Measurements from ENCODE around the gene FAP.

Gene FAP, protein sequence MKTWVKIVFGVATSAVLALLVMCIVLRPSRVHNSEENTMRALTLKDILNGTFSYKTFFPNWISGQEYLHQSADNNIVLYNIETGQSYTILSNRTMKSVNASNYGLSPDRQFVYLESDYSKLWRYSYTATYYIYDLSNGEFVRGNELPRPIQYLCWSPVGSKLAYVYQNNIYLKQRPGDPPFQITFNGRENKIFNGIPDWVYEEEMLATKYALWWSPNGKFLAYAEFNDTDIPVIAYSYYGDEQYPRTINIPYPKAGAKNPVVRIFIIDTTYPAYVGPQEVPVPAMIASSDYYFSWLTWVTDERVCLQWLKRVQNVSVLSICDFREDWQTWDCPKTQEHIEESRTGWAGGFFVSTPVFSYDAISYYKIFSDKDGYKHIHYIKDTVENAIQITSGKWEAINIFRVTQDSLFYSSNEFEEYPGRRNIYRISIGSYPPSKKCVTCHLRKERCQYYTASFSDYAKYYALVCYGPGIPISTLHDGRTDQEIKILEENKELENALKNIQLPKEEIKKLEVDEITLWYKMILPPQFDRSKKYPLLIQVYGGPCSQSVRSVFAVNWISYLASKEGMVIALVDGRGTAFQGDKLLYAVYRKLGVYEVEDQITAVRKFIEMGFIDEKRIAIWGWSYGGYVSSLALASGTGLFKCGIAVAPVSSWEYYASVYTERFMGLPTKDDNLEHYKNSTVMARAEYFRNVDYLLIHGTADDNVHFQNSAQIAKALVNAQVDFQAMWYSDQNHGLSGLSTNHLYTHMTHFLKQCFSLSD

GRCh38 chr2:162243294-162243693 is at the start of gene FAP:
Gene FAP (minus strand): TSS chr2:162243445. CDS start chr2:162243327, 118 bp downstream.
- DNase-seq (ENCODE audit: low read depth in 2 of 2, low spot score in 1 of 2): no peak

DNA sequence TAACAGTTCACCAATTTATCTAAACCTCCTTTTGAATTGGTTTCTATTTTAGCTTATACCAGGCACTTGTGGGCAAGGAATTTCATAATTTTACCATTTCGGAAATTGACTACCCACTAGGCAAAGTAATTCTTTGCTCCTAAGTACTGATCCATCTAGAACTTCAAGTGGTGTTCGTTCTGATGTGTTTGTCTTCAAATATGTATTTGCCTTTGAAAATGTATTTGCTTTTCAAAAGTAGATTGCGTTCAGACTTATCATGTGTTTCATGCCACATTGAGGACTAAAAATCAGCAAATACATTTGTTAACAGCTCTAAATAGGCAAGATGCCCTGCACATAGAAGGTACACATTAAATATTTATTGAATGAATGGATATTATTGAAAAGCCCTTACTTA is 48.5 kb upstream of the FAP start:
- DNase-seq (ENCODE audit: low read depth in 2 of 2, low spot score in 1 of 2): no peak

- DNase-seq (ENCODE audit: low read depth in 2 of 2, low spot score in 1 of 2): no peak
These were observed 39.6 kb upstream of the FAP start for GRCh38 chr2:162282765-162283425.

- no peak for DNase-seq (ENCODE audit: low read depth in 2 of 2, low spot score in 1 of 2)
These were observed 37.4 kb upstream of the FAP start for GRCh38 chr2:162280654-162281053.

DNA sequence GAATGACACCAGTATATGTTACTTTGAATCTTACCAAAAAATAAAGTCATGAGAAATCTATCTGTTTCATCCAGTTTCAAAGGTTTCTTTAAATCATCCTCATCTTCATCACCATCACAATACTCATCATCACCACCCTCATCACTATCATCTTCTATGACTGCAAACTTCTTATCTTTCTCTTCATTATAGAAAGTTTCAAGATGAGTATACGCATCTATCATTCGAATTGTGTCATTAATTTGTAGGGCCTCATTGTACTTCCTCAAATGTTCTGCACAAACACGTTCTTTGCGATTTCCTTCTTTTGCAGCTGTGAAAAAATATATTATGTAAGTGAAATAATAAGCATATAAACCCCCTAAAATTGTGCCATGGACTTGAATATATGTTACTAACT is 34.1 kb upstream of the FAP start:
- DNase-seq (ENCODE audit: low read depth in 2 of 2, low spot score in 1 of 2): no peak

DNA sequence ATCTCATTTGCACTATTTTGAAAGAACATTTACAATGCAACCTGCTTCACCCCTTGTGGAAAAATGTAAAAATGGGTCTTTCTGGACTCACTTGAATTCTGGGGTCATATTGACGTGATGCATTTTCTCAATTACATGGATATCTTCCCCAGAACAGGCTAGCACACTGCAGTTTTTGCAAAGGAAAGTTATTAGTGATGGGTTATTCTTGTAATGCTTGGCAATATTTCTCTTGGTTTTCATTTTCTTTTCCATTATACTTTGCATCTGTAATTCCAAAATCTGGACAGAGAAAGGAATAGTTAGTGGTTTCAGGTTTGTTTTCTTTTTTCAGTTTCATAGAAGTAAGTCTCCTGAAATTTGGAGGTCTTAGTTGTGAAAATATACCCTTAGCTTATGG is 24.8 kb upstream of the FAP start:
- DNase-seq (ENCODE audit: low read depth in 2 of 2, low spot score in 1 of 2): no peak

DNA sequence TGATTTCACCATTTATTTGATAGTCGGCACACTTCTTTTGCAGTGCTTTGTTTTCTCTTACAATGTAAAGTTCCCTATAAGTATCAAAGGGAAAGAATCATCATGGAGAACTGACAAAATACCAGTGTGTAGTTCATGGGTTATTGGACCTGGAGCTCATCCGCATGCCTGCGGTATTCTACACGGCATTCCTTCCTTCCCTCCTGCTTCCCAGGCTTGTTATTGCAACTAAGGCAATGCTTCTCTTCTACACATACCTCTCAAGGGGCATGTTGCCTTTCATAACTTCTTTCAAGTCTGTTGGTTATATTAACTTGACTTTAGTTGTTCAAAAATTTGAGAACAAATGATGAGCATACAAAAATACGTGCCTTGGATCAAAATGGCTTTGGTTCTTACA is 24.3 kb upstream of the FAP start:
- DNase-seq (ENCODE audit: low read depth in 2 of 2, low spot score in 1 of 2): no peak

DNA sequence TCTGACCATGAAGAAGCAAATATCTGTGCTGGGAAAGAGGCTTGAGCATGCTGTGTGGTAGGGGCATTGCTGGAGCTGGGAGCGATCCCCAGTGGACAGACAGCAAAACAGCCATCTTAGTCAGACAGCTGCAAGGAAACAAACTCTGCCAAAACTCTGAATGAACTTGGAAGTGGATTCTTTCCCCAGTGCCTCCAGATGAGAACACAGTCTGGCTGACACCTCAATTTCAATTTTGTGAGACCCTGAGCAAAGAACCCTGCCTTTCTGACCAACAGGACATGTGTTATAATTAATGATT is 23.2 kb upstream of the FAP start:
- DNase-seq (ENCODE audit: low read depth in 2 of 2, low spot score in 1 of 2): no peak

DNA sequence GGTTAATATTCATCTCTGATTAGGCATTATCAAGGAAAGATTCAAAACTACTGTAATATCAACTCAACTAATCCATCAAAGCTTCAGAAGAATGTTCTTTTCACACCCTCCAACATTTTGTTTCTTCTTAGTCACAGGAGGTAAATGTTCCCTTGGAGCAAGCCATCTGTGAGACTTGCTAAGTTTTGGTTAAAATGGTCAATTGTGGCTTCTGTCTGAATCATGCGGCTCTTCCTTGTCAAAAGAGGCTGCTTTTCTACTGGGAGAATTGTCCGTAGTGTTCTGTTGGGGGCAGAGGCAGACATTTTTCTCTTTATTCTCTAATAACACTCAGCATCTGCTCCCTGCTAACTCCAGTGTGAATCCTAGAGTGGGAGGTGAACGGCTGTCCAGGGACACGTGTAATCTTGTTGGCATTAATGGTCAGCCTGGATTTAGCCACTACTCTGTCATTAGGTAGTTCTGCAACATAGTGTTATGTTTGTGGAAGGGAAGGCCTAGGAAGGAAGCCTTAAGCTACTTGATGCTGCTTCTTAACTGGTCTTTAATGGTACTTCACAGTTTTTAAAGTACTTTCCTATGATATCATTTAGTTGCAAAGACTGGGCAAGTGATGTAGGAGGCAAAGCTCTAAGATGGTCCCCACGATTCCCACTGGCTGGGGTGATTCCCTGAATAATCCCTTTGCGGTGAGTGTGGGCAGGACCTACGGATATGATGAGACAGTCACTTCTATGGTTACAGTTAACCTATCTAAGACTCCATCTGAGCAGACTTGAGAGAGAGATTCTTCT is 22.6 kb upstream of the FAP start:
- no peak for DNase-seq (ENCODE audit: low read depth in 2 of 2, low spot score in 1 of 2)

DNA sequence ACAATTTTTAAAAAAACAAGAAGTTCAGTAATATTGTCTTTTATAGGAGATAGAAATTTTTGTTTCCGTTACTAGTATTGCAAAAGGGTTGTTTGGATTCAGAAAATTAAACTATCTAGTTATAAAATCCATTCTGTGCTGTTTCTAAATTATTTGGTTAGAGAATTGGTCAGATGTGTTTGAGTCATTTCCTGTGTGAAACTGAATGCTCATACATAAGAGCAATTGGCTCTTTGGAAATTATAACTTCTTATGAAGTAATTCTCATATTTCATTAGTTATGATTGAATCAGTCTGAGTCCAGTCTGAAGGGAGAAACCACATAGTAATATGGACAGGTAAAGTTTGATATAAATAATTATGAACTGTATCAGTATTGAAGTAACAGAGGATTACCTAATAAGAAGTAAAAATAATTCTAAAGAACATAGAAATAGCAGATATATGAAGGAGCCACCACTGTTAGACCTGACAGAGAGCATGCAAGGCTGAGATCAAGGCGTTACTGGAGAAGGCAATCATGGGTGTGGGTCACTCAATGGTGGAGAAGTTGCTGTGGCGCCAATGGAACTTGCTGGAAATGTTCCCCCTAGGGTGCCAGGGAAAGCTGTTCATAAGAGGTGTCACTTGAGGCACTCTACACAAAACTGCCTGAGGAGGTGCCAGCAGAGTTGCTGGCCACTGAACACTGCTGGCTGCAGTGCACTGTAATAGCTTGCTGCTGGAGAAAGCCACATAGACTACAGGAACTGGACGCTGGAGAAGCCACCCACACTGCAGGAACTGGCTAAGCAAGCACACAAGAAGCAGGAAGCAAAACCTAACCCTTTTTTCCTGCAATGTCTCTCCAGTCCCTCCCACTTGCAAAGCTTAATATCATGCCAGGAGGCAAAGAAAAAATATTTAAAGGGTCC is 18.0 kb upstream of the FAP start:
- no peak for DNase-seq (ENCODE audit: low read depth in 2 of 2, low spot score in 1 of 2)

DNA sequence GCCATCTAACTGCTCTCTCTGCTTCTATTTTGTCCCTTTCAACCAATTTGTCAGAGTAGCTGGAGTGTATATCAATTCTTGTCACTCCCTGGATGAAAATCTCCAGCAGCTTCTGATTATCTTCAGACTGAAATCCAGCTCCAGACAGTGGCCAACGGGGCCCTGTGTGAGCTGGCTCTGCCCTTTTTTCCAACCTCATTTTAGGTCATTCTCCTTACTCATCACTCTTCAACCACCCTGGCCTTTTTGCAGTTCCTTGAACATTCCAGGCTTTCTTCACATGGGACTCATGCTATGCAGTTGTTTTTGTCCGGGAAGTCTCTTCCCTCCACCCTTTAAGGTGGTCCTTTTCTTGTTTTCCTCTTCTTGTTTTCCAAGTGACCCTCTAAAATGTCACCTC is 15.4 kb upstream of the FAP start:
- DNase-seq (ENCODE audit: low read depth in 2 of 2, low spot score in 1 of 2): no peak

- DNase-seq (ENCODE audit: low read depth in 2 of 2, low spot score in 1 of 2): no peak
These were observed 14.9 kb upstream of the FAP start for GRCh38 chr2:162258169-162258568.

DNA sequence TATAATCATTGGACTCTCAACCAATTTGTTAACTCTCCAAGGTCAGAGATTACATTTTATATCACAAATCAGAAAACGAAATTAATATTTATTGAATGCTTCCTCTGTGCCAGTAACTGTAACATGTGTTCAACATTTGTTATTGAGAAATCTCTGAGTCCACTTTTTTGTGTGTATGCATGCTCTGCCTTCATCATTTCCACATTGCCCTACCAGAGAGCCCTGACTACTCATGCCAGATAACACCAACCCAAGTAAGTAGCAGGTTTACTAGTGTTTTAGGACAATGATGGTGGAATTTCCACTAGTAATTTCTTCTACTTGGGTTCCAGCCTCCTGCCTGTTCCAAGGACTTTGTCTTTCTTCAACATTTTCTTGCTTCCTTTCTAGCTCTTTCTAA is 14.2 kb upstream of the FAP start:
- no peak for DNase-seq (ENCODE audit: low read depth in 2 of 2, low spot score in 1 of 2)

DNA sequence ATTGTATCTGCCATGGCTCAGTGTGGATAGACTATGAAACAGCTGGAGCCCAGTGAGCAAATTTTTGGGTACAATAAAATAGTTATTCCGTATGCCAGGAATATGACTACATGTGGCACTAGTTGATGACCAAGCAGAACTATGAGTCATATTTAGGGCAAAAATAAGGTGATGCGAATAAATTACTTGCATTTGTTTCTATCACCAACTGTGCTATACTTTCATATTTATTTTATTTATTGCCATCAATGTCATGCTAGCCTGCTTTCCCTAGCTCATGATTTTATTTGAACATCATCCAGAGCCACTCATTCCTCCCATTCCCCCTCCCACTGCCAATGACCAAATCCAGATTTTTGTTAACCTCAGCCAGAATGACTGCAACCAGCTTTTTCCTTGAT is 13.3 kb upstream of the FAP start:
- no peak for DNase-seq (ENCODE audit: low read depth in 2 of 2, low spot score in 1 of 2)

GRCh38 chr2:162254236-162254871 is 11.1 kb upstream of the FAP start:
- DNase-seq (ENCODE audit: low read depth in 2 of 2, low spot score in 1 of 2): no peak

- DNase-seq (ENCODE audit: low read depth in 2 of 2, low spot score in 1 of 2): no peak
These were observed 10.2 kb upstream of the FAP start for GRCh38 chr2:162253435-162253834.

- no peak for DNase-seq (ENCODE audit: low read depth in 2 of 2, low spot score in 1 of 2)
These were observed 8.9 kb upstream of the FAP start for GRCh38 chr2:162252153-162252552.

DNA sequence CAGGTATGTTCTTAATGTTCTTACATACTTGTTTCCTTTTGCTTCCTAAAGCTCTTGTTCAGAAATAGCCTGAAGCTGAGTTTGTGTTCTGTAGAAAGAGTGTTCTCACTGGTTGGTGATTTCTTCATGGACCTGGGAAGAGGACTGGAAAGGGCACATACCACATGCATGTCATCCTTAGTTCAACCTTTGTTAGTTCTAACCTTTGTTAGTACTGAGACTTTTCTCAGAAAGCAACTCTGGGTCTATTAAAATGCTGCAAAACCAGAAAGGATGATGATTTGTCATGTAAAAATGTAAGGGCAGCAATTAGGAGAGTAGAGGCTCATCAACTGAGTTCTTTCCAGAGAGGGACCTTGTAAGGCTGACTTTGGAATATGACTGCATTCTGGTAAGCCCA is 2.5 kb upstream of the FAP start:
- DNase-seq (ENCODE audit: low read depth in 2 of 2, low spot score in 1 of 2): no peak

DNA sequence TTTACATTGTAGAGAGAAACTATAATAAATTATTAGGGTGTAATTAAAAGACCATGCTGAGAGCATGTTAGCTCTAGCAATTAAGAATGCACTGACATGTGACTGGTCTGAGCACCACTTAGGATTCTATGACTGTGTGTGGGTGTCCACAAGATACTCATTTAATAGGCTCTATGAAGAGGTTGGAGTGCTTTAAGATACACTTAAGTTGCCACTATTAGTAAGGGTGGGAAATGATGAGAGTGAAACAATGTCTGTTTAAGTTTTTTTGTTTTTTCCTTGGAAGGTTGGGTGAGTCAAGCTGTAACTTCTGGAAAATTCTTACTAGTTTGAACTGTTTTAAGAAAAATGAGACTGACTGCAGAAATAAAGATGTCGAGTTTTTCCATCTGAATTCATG is 1.8 kb upstream of the FAP start:
- no peak for DNase-seq (ENCODE audit: low read depth in 2 of 2, low spot score in 1 of 2)

- no peak for DNase-seq (ENCODE audit: low read depth in 2 of 2, low spot score in 1 of 2)
These were observed 1.3 kb upstream of the FAP start for GRCh38 chr2:162244541-162245031.

Data from stimulated activated CD8-positive, alpha-beta memory T cell treated with anti-CD3 and anti-CD28 coated beads, Interleukin-4, amount 100 ng/mL, for 1 hour (primary cell).